Neuron (in vitro differentiated cells): ENCODE measurements around the gene ACSS1.

ENCODE experiments used
- H2AFZ ChIP-seq: one replicate; pipeline ENCODE4 v1.6.1; 2013; ENCODE audit warnings: low read depth, mild to moderate bottlenecking, inconsistent platforms, low read length, moderate library complexity
- H3K27me3 ChIP-seq: one replicate; pipeline ENCODE4 v1.6.1; 2013; ENCODE audit warnings: low read length; ENCODE audit not compliant: insufficient read depth
- H3K36me3 ChIP-seq: one replicate; pipeline ENCODE4 v1.6.1; 2013; ENCODE audit warnings: low read length; ENCODE audit not compliant: insufficient read depth
- H3K4me1 ChIP-seq: one replicate; pipeline ENCODE4 v1.6.1; 2013; ENCODE audit warnings: low read length; ENCODE audit not compliant: insufficient read depth
- H3K4me3 ChIP-seq: 2 replicates; pipeline ENCODE4 v1.5.1; 2013; ENCODE audit warnings: mild to moderate bottlenecking, low read length, moderate library complexity
- H3K9me3 ChIP-seq: one replicate; pipeline ENCODE4 v1.6.1; 2013; ENCODE audit warnings: low read length

ACSS1 gene

GRCh38 chr20:25020901-25021301 lies 37.0 kb downstream of the ACSS1 start:
- H3K4me1 ChIP-seq: no peaks in the 10 kb centered on the region
- H2AFZ ChIP-seq: no peak overlapping the region
- H3K27me3 ChIP-seq: no peaks in the 10 kb centered on the region
- H3K9me3 ChIP-seq: peaks cover 1% of the 10 kb centered on the region
- no peaks in the 10 kb centered on the region for H3K36me3 ChIP-seq
- no peak overlapping the region for H3K4me3 ChIP-seq

- Histone ChIP-seq H3K9me3 (peaks cover 1% of the 10 kb centered on the region), H3K27me3 (no peaks in the 10 kb centered on the region), H3K4me1 (no peaks in the 10 kb centered on the region), H3K36me3 (no peaks in the 10 kb centered on the region), H2AFZ (no peak overlapping the region), H3K4me3 (no peak overlapping the region)
Observed at GRCh38 chr20:25020345-25020744, 37.6 kb downstream of the ACSS1 start.

- Histone ChIP-seq H3K9me3 (peaks cover 1% of the 10 kb centered on the region), H3K4me1 (no peaks in the 10 kb centered on the region), H2AFZ (no peak overlapping the region)
Observed at GRCh38 chr20:25019381-25020155, 38.4 kb downstream of the ACSS1 start.

GRCh38 chr20:25018841-25019240 lies 39.1 kb downstream of the ACSS1 start:
- Histone ChIP-seq H3K36me3 (no peaks in the 10 kb centered on the region), H2AFZ (no peak overlapping the region), H3K4me3 (no peak overlapping the region), H3K9me3 (peaks cover 1% of the 10 kb centered on the region), H3K27me3 (no peaks in the 10 kb centered on the region), H3K4me1 (no peaks in the 10 kb centered on the region)

More at GRCh38 chr20:25019381-25020155, 38.4 kb downstream of the ACSS1 start:
- H3K4me3 ChIP-seq: no peak overlapping the region
- H3K27me3 ChIP-seq: no peaks in the 10 kb centered on the region
- H3K36me3 ChIP-seq: no peaks in the 10 kb centered on the region

- H3K4me3 ChIP-seq: no peak overlapping the region
- no peaks in the 10 kb centered on the region for H3K36me3 ChIP-seq
- no peaks in the 10 kb centered on the region for H3K27me3 ChIP-seq
- no peaks in the 10 kb centered on the region for H3K4me1 ChIP-seq
- H3K9me3 ChIP-seq: peaks cover 1% of the 10 kb centered on the region
- H2AFZ ChIP-seq: no peak overlapping the region
Observed at GRCh38 chr20:25018425-25018824, 39.5 kb downstream of the ACSS1 start.

GRCh38 chr20:25017257-25017803 lies 40.6 kb downstream of the ACSS1 start:
- no peaks in the 10 kb centered on the region for H3K27me3 ChIP-seq
- no peak overlapping the region for H3K4me3 ChIP-seq
- peaks cover 1% of the 10 kb centered on the region for H3K9me3 ChIP-seq
- H3K4me1 ChIP-seq: no peaks in the 10 kb centered on the region
- H3K36me3 ChIP-seq: no peaks in the 10 kb centered on the region
- no peak overlapping the region for H2AFZ ChIP-seq

- Histone ChIP-seq H3K4me1 (no peaks in the 10 kb centered on the region), H3K27me3 (no peaks in the 10 kb centered on the region), H3K36me3 (no peaks in the 10 kb centered on the region), H2AFZ (no peak overlapping the region), H3K9me3 (peaks cover 1% of the 10 kb centered on the region), H3K4me3 (no peak overlapping the region)
Observed at GRCh38 chr20:25016471-25016870, 41.5 kb downstream of the ACSS1 start.

- H3K27me3 ChIP-seq: no peaks in the 10 kb centered on the region
- H2AFZ ChIP-seq: no peak overlapping the region
- no peaks in the 10 kb centered on the region for H3K36me3 ChIP-seq
Observed at GRCh38 chr20:25015986-25016385, 42.0 kb downstream of the ACSS1 start.

GRCh38 chr20:25014816-25015215 lies 43.1 kb downstream of the ACSS1 start:
- Histone ChIP-seq H2AFZ (no peak overlapping the region), H3K36me3 (no peaks in the 10 kb centered on the region)

More at GRCh38 chr20:25015986-25016385, 42.0 kb downstream of the ACSS1 start:
- Histone ChIP-seq H3K4me1 (no peaks in the 10 kb centered on the region), H3K4me3 (no peak overlapping the region), H3K9me3 (peaks cover 1% of the 10 kb centered on the region)

GRCh38 chr20:25013478-25014380 lies 44.2 kb downstream of the ACSS1 start:
- Histone ChIP-seq H3K27me3 (no peaks in the 10 kb centered on the region), H3K9me3 (peaks cover 1% of the 10 kb centered on the region), H3K4me1 (no peaks in the 10 kb centered on the region), H2AFZ (no peak overlapping the region), H3K36me3 (no peaks in the 10 kb centered on the region), H3K4me3 (no peak overlapping the region)

More at GRCh38 chr20:25014816-25015215, 43.1 kb downstream of the ACSS1 start:
- H3K9me3 ChIP-seq: peaks cover 1% of the 10 kb centered on the region
- no peak overlapping the region for H3K4me3 ChIP-seq
- H3K27me3 ChIP-seq: no peaks in the 10 kb centered on the region
- no peaks in the 10 kb centered on the region for H3K4me1 ChIP-seq

- Histone ChIP-seq H3K4me3 (no peak overlapping the region), H3K36me3 (no peaks in the 10 kb centered on the region)
Observed at GRCh38 chr20:25012616-25013189, 45.2 kb downstream of the ACSS1 start.

GRCh38 chr20:25011831-25012241 lies 46.1 kb downstream of the ACSS1 start:
- H3K36me3 ChIP-seq: no peaks in the 10 kb centered on the region
- H3K4me1 ChIP-seq: no peaks in the 10 kb centered on the region
- H3K9me3 ChIP-seq: peaks cover 1% of the 10 kb centered on the region

More at GRCh38 chr20:25012616-25013189, 45.2 kb downstream of the ACSS1 start:
- Histone ChIP-seq H2AFZ (no peak overlapping the region), H3K27me3 (peaks cover under 1% of the 10 kb centered on the region), H3K4me1 (no peaks in the 10 kb centered on the region), H3K9me3 (peaks cover 1% of the 10 kb centered on the region)

More at GRCh38 chr20:25011831-25012241, 46.1 kb downstream of the ACSS1 start:
- H3K4me3 ChIP-seq: no peak overlapping the region
- H2AFZ ChIP-seq: no peak overlapping the region
- H3K27me3 ChIP-seq: peaks cover 2% of the 10 kb centered on the region
